ENCODE results near the gene ERBB3. TPM values are rescaled to one million over a fixed set of nuclear protein-coding genes. Genes with fewer than 3 reads are reported as not detected.

The ERBB3 gene
- total and polyA plus RNA-seq, 2 donors: 1.4 to 4.3 TPM

GRCh38 chr12:56129942-56130495 is 50.1 kb downstream of the ERBB3 start:
- no peak for DNase-seq (ENCODE audit: low read depth in 6 of 9, low spot score in 9 of 9)
- Histone ChIP-seq H3K9me3 (ENCODE audit: control insufficient read depth in 2 of 2, insufficient read depth in 1 of 2, low read length in 1 of 2) (peaks cover 0 to 7% of the 10 kb centered on the region in 2 donors), H3K36me3 (ENCODE audit: control insufficient read depth in 2 of 2, insufficient read depth in 2 of 2, low read length in 1 of 2) (peaks cover 40 to 47% of the 10 kb centered on the region in 2 donors), H3K27ac (ENCODE audit: low read depth in 1 of 2, low read length in 1 of 2) (peak overlapping the region; percentile 82 to 93), H3K27me3 (ENCODE audit: control insufficient read depth in 2 of 2, insufficient read depth in 1 of 2, low read length in 1 of 2) (no peaks in the 10 kb centered on the region), H3K4me3 (ENCODE audit: low read length in 2 of 2) (peak overlapping the region; percentile 63 to 88), H3K4me1 (ENCODE audit: control insufficient read depth in 2 of 2, insufficient read depth in 2 of 2, low read length in 2 of 2) (peaks cover 19 to 45% of the 10 kb centered on the region in 2 donors)
- WGBS: 75% methylated on average over 22 of the region's 22 CpGs

- Histone ChIP-seq H3K4me3 (ENCODE audit: low read length in 2 of 2) (no peak overlapping the region), H3K9me3 (ENCODE audit: control insufficient read depth in 2 of 2, insufficient read depth in 1 of 2, low read length in 1 of 2) (peaks cover 0 to 7% of the 10 kb centered on the region in 2 donors), H3K27me3 (ENCODE audit: control insufficient read depth in 2 of 2, insufficient read depth in 1 of 2, low read length in 1 of 2) (no peaks in the 10 kb centered on the region), H3K27ac (ENCODE audit: low read depth in 1 of 2, low read length in 1 of 2) (no peak overlapping the region), H3K36me3 (ENCODE audit: control insufficient read depth in 2 of 2, insufficient read depth in 2 of 2, low read length in 1 of 2) (peaks cover 40 to 53% of the 10 kb centered on the region in 2 donors), H3K4me1 (ENCODE audit: control insufficient read depth in 2 of 2, insufficient read depth in 2 of 2, low read length in 2 of 2) (peaks cover 19 to 37% of the 10 kb centered on the region in 2 donors)
- no peak for DNase-seq (ENCODE audit: low read depth in 6 of 9, low spot score in 9 of 9)
- 98% methylated on average over 4 of the region's 4 CpGs for WGBS
These were observed 50.9 kb downstream of the ERBB3 start for GRCh38 chr12:56130876-56131275.

GRCh38 chr12:56134897-56135296 is 54.9 kb downstream of the ERBB3 start:
- no peak for DNase-seq (ENCODE audit: low read depth in 6 of 9, low spot score in 9 of 9)
- peaks cover 69 to 92% of the 10 kb centered on the region in 2 donors for H3K36me3 ChIP-seq (ENCODE audit: control insufficient read depth in 2 of 2, insufficient read depth in 2 of 2, low read length in 1 of 2)
- 99% methylated on average over 6 of the region's 6 CpGs for WGBS
- H3K4me1 ChIP-seq (ENCODE audit: control insufficient read depth in 2 of 2, insufficient read depth in 2 of 2, low read length in 2 of 2): peaks cover 2 to 29% of the 10 kb centered on the region in 2 donors
- no peak overlapping the region for H3K4me3 ChIP-seq (ENCODE audit: low read length in 2 of 2)
- H3K9me3 ChIP-seq (ENCODE audit: control insufficient read depth in 2 of 2, insufficient read depth in 1 of 2, low read length in 1 of 2): peaks cover 0 to 7% of the 10 kb centered on the region in 2 donors
- H3K27ac ChIP-seq (ENCODE audit: low read depth in 1 of 2, low read length in 1 of 2): no peak overlapping the region
- H3K27me3 ChIP-seq (ENCODE audit: control insufficient read depth in 2 of 2, insufficient read depth in 1 of 2, low read length in 1 of 2): no peaks in the 10 kb centered on the region

GRCh38 chr12:56137853-56138571 is 58.0 kb downstream of the ERBB3 start:
- H3K4me3 ChIP-seq (ENCODE audit: low read length in 2 of 2): no peak overlapping the region
- no peaks in the 10 kb centered on the region for H3K27me3 ChIP-seq (ENCODE audit: control insufficient read depth in 2 of 2, insufficient read depth in 1 of 2, low read length in 1 of 2)
- WGBS: 95% methylated on average over 14 of the region's 14 CpGs
- peaks cover 64 to 87% of the 10 kb centered on the region in 2 donors for H3K36me3 ChIP-seq (ENCODE audit: control insufficient read depth in 2 of 2, insufficient read depth in 2 of 2, low read length in 1 of 2)
- no peaks in the 10 kb centered on the region for H3K9me3 ChIP-seq (ENCODE audit: control insufficient read depth in 2 of 2, insufficient read depth in 1 of 2, low read length in 1 of 2)
- peak in 1 of 9 donors; percentile 31 for DNase-seq (ENCODE audit: low read depth in 6 of 9, low spot score in 9 of 9)
- H3K4me1 ChIP-seq (ENCODE audit: control insufficient read depth in 2 of 2, insufficient read depth in 2 of 2, low read length in 2 of 2): peaks cover 0 to 17% of the 10 kb centered on the region in 2 donors
- peak overlapping the region; percentile 57 to 61 for H3K27ac ChIP-seq (ENCODE audit: low read depth in 1 of 2, low read length in 1 of 2)

- 95% methylated on average over 19 of the region's 19 CpGs for WGBS
- no peak overlapping the region for H3K27ac ChIP-seq (ENCODE audit: low read depth in 1 of 2, low read length in 1 of 2)
- H3K27me3 ChIP-seq (ENCODE audit: control insufficient read depth in 2 of 2, insufficient read depth in 1 of 2, low read length in 1 of 2): no peaks in the 10 kb centered on the region
- H3K36me3 ChIP-seq (ENCODE audit: control insufficient read depth in 2 of 2, insufficient read depth in 2 of 2, low read length in 1 of 2): peaks cover 63 to 74% of the 10 kb centered on the region in 2 donors
- peaks cover 0 to 14% of the 10 kb centered on the region in 2 donors for H3K4me1 ChIP-seq (ENCODE audit: control insufficient read depth in 2 of 2, insufficient read depth in 2 of 2, low read length in 2 of 2)
- no peak overlapping the region for H3K4me3 ChIP-seq (ENCODE audit: low read length in 2 of 2)
- no peaks in the 10 kb centered on the region for H3K9me3 ChIP-seq (ENCODE audit: control insufficient read depth in 2 of 2, insufficient read depth in 1 of 2, low read length in 1 of 2)
- no peak for DNase-seq (ENCODE audit: low read depth in 6 of 9, low spot score in 9 of 9)
These were observed 62.2 kb downstream of the ERBB3 start for GRCh38 chr12:56141946-56142784.

GRCh38 chr12:56143217-56143616 is 63.3 kb downstream of the ERBB3 start:
- H3K9me3 ChIP-seq (ENCODE audit: control insufficient read depth in 2 of 2, insufficient read depth in 1 of 2, low read length in 1 of 2): no peaks in the 10 kb centered on the region
- peaks cover 0 to 5% of the 10 kb centered on the region in 2 donors for H3K4me1 ChIP-seq (ENCODE audit: control insufficient read depth in 2 of 2, insufficient read depth in 2 of 2, low read length in 2 of 2)
- no peaks in the 10 kb centered on the region for H3K27me3 ChIP-seq (ENCODE audit: control insufficient read depth in 2 of 2, insufficient read depth in 1 of 2, low read length in 1 of 2)
- H3K27ac ChIP-seq (ENCODE audit: low read depth in 1 of 2, low read length in 1 of 2): no peak overlapping the region
- H3K4me3 ChIP-seq (ENCODE audit: low read length in 2 of 2): no peak overlapping the region
- WGBS: 89% methylated on average over 4 of the region's 4 CpGs
- DNase-seq (ENCODE audit: low read depth in 6 of 9, low spot score in 9 of 9): no peak
- peaks cover 53 to 63% of the 10 kb centered on the region in 2 donors for H3K36me3 ChIP-seq (ENCODE audit: control insufficient read depth in 2 of 2, insufficient read depth in 2 of 2, low read length in 1 of 2)

GRCh38 chr12:56143870-56144269 is 63.9 kb downstream of the ERBB3 start:
- peak overlapping the region in 1 of 2 donors; percentile 7 for H3K27ac ChIP-seq (ENCODE audit: low read depth in 1 of 2, low read length in 1 of 2)
- 94% methylated on average over 8 of the region's 8 CpGs for whole genome bisulfite sequencing
- H3K4me3 ChIP-seq (ENCODE audit: low read length in 2 of 2): no peak overlapping the region
- H3K9me3 ChIP-seq (ENCODE audit: control insufficient read depth in 2 of 2, insufficient read depth in 1 of 2, low read length in 1 of 2): no peaks in the 10 kb centered on the region
- H3K4me1 ChIP-seq (ENCODE audit: control insufficient read depth in 2 of 2, insufficient read depth in 2 of 2, low read length in 2 of 2): no peaks in the 10 kb centered on the region
- H3K36me3 ChIP-seq (ENCODE audit: control insufficient read depth in 2 of 2, insufficient read depth in 2 of 2, low read length in 1 of 2): peaks cover 46 to 57% of the 10 kb centered on the region in 2 donors
- no peak for DNase-seq (ENCODE audit: low read depth in 6 of 9, low spot score in 9 of 9)
- no peaks in the 10 kb centered on the region for H3K27me3 ChIP-seq (ENCODE audit: control insufficient read depth in 2 of 2, insufficient read depth in 1 of 2, low read length in 1 of 2)

- no peaks in the 10 kb centered on the region for H3K4me1 ChIP-seq (ENCODE audit: control insufficient read depth in 2 of 2, insufficient read depth in 2 of 2, low read length in 2 of 2)
- WGBS: over 99% methylated on average over 3 of the region's 3 CpGs
- H3K27ac ChIP-seq (ENCODE audit: low read depth in 1 of 2, low read length in 1 of 2): no peak overlapping the region
- H3K27me3 ChIP-seq (ENCODE audit: control insufficient read depth in 2 of 2, insufficient read depth in 1 of 2, low read length in 1 of 2): no peaks in the 10 kb centered on the region
- H3K9me3 ChIP-seq (ENCODE audit: control insufficient read depth in 2 of 2, insufficient read depth in 1 of 2, low read length in 1 of 2): no peaks in the 10 kb centered on the region
- DNase-seq (ENCODE audit: low read depth in 6 of 9, low spot score in 9 of 9): no peak
- peaks cover 42 to 44% of the 10 kb centered on the region in 2 donors for H3K36me3 ChIP-seq (ENCODE audit: control insufficient read depth in 2 of 2, insufficient read depth in 2 of 2, low read length in 1 of 2)
- H3K4me3 ChIP-seq (ENCODE audit: low read length in 2 of 2): no peak overlapping the region
These were observed 65.3 kb downstream of the ERBB3 start for GRCh38 chr12:56145217-56145616.

Measured in thymus (tissue), 11 donors.